H7 (cell line): Measurements from ENCODE around the gene HEBP1. TPM values are rescaled to one million over a fixed set of nuclear protein-coding genes. Genes with fewer than 3 reads are reported as not detected.

ENCODE experiments used
- DNase-seq: peaks from one replicate; pipeline ENCODE4 v3.0.0; 2012
- H3K27me3 ChIP-seq: 2 replicates; pipeline ENCODE4 v1.6.0; 2011; ENCODE audit warnings: mild to moderate bottlenecking, low read length; ENCODE audit not compliant: control insufficient read depth, insufficient read depth
- H3K36me3 ChIP-seq: replicated peaks from 2 replicates; pipeline ENCODE4 v1.5.1; 2011; ENCODE audit warnings: low read length; ENCODE audit not compliant: control insufficient read depth, insufficient read depth
- H3K4me3 ChIP-seq: 2 replicates; pipeline ENCODE4 v1.5.1; 2011; ENCODE audit warnings: low read depth, mild to moderate bottlenecking, control low read depth, low read length, moderate library complexity; ENCODE audit not compliant: insufficient read depth
- total RNA-seq: library from RNA; depleted of rRNA; stranded (reverse); fragments of >200 nt; shearing (Covaris generic); gene quantifications from 2 replicates; pipeline ENCODE4 v1.2.3, GENCODE V29; 2014; rRNA removed

The HEBP1 gene
- total RNA-seq, 1 experiment from 2014 or later: 5.0 TPM

GRCh38 chr12:12934556-12934955, 65.5 kb downstream of the HEBP1 start:
- DNase-seq: no peak

GRCh38 chr12:12933742-12934141, 66.3 kb downstream of the HEBP1 start:
- H3K27me3 ChIP-seq: no peaks in the 10 kb centered on the region
- no peak for DNase-seq
- no peak overlapping the region for H3K4me3 ChIP-seq
- H3K36me3 ChIP-seq: no peaks in the 10 kb centered on the region

More at GRCh38 chr12:12934556-12934955, 65.5 kb downstream of the HEBP1 start:
- no peaks in the 10 kb centered on the region for H3K36me3 ChIP-seq
- no peak overlapping the region for H3K4me3 ChIP-seq
- H3K27me3 ChIP-seq: no peaks in the 10 kb centered on the region

- Histone ChIP-seq H3K27me3 (no peaks in the 10 kb centered on the region), H3K4me3 (no peak overlapping the region), H3K36me3 (no peaks in the 10 kb centered on the region)
- DNase-seq: no peak
These were observed 69.3 kb downstream of the HEBP1 start for GRCh38 chr12:12930633-12931219.

GRCh38 chr12:12929696-12930095, 70.4 kb downstream of the HEBP1 start:
- H3K27me3 ChIP-seq: no peaks in the 10 kb centered on the region
- DNase-seq: no peak
- H3K4me3 ChIP-seq: no peak overlapping the region
- H3K36me3 ChIP-seq: no peaks in the 10 kb centered on the region

GRCh38 chr12:12927211-12928079, 72.6 kb downstream of the HEBP1 start:
- Histone ChIP-seq H3K36me3 (no peaks in the 10 kb centered on the region), H3K4me3 (no peak overlapping the region), H3K27me3 (no peaks in the 10 kb centered on the region)
- no peak for DNase-seq

GRCh38 chr12:12926571-12927071, 73.4 kb downstream of the HEBP1 start:
- H3K27me3 ChIP-seq: no peaks in the 10 kb centered on the region
- no peak for DNase-seq
- H3K4me3 ChIP-seq: no peak overlapping the region
- H3K36me3 ChIP-seq: no peaks in the 10 kb centered on the region

GRCh38 chr12:12925388-12925787, 74.7 kb downstream of the HEBP1 start:
- H3K36me3 ChIP-seq: no peaks in the 10 kb centered on the region
- DNase-seq: no peak
- no peaks in the 10 kb centered on the region for H3K27me3 ChIP-seq

More at GRCh38 chr12:12925388-12925787, 74.7 kb downstream of the HEBP1 start:
- no peak overlapping the region for H3K4me3 ChIP-seq

Other genes starting within 250 kb of the HEBP1 start
- 0.62 and 0.89 TPM in 2 replicates for gene APOLD1, start 214.6 kb downstream of the HEBP1 start, total RNA-seq
- gene DDX47, start 186.9 kb downstream of the HEBP1 start, total RNA-seq: 69.7 and 74.7 TPM in 2 replicates
- 0.07 TPM in 1 of 2 replicates, not detected in the other for gene GPRC5A, start 108.7 kb downstream of the HEBP1 start, total RNA-seq
- gene GPRC5D, start 48.1 kb downstream of the HEBP1 start, total RNA-seq: 0.31 TPM in 1 of 2 replicates, not detected in the other
- 12.7 and 13.3 TPM in 2 replicates for gene FAM234B, start 44.1 kb upstream of the HEBP1 start, total RNA-seq
- gene GSG1, start 103.4 kb upstream of the HEBP1 start, total RNA-seq: 0.07 TPM in 1 of 2 replicates, not detected in the other
- gene EMP1, start 196.5 kb upstream of the HEBP1 start, total RNA-seq: 0.44 and 0.48 TPM in 2 replicates